AG09319 (cell line): ENCODE measurements around the gene CPT1C.

ENCODE experiments used
- DNase-seq: peaks from one replicate; pipeline ENCODE4 v3.0.0-alpha.2; 2010; ENCODE audit warnings: low read depth; ENCODE audit errors: extremely low read depth
- CTCF ChIP-seq: IDR thresholded peaks from 2 replicates; pipeline ENCODE4 v1.5.1; 2011; ENCODE audit warnings: low read depth, mild to moderate bottlenecking, inconsistent platforms, low read length, moderate library complexity

The CPT1C gene

GRCh38 chr19:49679771-49680413 lies 11.0 kb upstream of the CPT1C start:
- TF ChIP-seq CTCF, result no peak
- no peak for DNase-seq

- peak; percentile 100 for TF ChIP-seq CTCF
- DNase-seq, result peak; percentile 53
Observed at GRCh38 chr19:49680421-49681351, 10.2 kb upstream of the CPT1C start.

DNA sequence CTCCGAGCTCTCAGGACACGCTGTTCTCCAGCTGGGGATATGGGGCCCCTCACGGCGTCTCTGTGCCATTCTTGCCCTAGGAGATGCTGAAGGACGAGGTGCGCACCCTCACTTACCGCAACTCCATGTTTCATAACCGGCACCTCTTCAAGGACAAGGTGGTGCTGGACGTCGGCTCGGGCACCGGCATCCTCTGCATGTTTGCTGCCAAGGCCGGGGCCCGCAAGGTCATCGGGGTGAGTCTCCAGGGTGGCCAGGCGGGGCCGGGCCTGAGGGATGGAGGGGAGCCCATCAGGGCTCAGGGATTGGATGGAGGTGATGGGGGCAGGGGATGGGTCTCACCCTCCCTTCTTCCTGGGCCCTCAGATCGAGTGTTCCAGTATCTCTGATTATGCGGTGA lies 9.1 kb upstream of the CPT1C start:
- DNase-seq, result no peak
- TF ChIP-seq CTCF, result no peak

DNA sequence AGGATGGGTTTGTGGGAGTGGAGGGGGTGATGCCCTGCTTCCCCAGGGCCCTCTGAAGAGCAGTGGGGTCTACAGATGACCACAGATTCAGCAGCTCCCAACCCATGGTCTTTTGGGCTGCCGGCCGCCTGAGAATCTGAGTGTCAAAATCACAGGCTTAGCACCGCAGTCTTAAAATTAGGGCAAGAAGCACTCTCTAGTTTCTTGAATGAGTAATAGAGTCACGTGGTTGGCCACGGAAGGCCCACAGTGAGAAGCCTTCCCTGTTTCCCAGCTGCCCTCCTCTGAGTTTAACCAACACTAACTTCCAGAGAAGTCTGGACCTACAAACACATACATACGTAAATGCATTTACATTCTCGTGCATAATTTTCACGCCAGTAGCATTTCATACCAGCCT lies 8.6 kb upstream of the CPT1C start:
- no peak for TF ChIP-seq CTCF
- DNase-seq, result no peak

DNA sequence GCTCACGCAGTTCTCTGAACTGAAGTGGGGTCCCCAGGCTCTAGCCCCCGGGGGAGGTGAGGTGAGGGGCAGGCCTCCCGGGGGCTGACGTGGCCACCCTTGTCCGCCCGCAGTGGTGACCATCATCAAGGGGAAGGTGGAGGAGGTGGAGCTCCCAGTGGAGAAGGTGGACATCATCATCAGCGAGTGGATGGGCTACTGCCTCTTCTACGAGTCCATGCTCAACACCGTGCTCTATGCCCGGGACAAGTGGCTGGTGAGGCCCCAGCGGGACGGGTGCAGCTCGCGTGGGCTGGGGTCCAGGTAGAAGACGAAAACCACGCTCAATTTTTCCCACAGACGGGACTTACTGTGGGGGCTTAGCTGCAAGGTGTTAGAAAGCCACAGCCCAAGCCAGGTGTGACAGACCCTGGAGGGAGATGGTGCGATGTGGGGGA lies 7.1 kb upstream of the CPT1C start:
- TF ChIP-seq CTCF, result no peak
- DNase-seq, result no peak

- no peak for DNase-seq
- peak; percentile 47 for TF ChIP-seq CTCF
Observed at GRCh38 chr19:49684251-49684982, 6.5 kb upstream of the CPT1C start.

DNA sequence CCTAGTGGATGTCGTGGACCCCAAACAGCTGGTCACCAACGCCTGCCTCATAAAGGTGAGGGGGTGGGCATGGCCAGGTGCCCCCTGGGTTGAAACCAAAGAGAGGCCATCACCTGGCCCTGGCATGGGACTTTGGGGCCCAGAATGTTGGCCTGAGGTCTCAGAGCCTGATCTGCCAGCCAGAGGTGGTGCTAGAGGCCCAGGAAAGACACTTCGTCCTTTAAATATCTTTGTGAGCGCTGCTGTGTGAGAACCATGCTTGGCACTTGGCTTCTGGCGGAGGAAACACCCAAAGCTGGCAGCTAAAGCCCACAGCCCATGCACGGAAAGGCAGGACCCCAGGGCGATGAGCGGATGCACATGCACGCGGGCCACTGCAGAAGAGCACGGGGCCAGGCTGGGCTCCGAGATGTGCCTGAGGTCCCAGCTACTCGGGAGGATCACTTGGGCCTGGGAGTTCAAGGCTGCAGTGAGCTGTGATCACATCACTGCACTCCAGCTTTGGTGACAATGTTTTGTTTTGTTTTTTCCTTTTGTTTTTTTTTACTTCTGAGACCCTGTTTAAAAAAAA lies 5.8 kb upstream of the CPT1C start:
- DNase-seq, result no peak
- no peak for TF ChIP-seq CTCF
